ENCODE results near the gene ELK3.

The ELK3 gene

DNA sequence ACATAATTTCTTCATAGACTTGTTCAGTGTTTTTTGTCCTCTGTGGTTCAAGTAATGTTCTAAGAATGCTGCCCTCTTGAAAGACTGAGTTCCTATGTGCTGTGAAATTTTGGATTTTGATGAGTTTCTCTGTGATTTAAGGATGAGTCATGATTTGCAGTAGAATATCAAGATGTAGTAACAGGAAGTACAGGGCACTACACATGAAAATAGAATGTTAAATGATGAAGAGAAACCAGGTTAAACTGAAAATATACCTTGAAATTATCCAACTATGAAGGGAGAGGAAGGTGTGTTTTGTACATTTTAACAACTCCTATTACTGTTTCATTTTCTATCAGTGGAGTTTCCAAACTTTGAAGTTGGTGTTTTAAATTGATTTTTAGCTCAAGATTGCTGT is 4.8 kb downstream of the ELK3 start:
- in situ Hi-C loops (cut with MboI; ENCODE audit: low pct_unique_long_range_greater_than_20kb, low sequenced_read_pairs, unreplicated experiment): no loop called here
- TF ChIP-seq, protein P1, sequence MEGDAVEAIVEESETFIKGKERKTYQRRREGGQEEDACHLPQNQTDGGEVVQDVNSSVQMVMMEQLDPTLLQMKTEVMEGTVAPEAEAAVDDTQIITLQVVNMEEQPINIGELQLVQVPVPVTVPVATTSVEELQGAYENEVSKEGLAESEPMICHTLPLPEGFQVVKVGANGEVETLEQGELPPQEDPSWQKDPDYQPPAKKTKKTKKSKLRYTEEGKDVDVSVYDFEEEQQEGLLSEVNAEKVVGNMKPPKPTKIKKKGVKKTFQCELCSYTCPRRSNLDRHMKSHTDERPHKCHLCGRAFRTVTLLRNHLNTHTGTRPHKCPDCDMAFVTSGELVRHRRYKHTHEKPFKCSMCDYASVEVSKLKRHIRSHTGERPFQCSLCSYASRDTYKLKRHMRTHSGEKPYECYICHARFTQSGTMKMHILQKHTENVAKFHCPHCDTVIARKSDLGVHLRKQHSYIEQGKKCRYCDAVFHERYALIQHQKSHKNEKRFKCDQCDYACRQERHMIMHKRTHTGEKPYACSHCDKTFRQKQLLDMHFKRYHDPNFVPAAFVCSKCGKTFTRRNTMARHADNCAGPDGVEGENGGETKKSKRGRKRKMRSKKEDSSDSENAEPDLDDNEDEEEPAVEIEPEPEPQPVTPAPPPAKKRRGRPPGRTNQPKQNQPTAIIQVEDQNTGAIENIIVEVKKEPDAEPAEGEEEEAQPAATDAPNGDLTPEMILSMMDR (IDR thresholded peaks at IDR 0.05; ENCODE audit: extremely low read depth, insufficient read depth, missing control alignments): no peak
- DNase-seq (ENCODE audit: low spot score): no peak

DNA sequence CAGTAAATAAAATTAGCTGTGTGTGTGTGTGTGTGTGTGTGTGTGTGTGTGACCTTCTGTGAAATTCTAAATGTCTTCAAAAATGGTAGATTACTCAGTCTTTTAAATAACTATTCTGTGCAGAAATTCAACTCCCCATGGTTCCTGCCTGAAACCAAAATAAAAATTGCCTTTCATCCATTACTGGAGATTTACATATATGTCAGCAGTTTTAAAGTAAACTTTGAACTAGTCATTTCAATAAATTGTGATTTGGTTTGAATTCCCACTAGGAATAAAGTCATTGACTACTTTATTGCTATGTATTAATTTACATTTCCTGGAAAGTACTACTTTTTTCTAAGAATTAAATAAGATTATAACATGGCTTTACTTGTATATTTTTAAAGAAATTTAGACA is 5.3 kb downstream of the ELK3 start:
- in situ Hi-C loops (cut with MboI; ENCODE audit: low pct_unique_long_range_greater_than_20kb, low sequenced_read_pairs, unreplicated experiment): no loop called here

DNA sequence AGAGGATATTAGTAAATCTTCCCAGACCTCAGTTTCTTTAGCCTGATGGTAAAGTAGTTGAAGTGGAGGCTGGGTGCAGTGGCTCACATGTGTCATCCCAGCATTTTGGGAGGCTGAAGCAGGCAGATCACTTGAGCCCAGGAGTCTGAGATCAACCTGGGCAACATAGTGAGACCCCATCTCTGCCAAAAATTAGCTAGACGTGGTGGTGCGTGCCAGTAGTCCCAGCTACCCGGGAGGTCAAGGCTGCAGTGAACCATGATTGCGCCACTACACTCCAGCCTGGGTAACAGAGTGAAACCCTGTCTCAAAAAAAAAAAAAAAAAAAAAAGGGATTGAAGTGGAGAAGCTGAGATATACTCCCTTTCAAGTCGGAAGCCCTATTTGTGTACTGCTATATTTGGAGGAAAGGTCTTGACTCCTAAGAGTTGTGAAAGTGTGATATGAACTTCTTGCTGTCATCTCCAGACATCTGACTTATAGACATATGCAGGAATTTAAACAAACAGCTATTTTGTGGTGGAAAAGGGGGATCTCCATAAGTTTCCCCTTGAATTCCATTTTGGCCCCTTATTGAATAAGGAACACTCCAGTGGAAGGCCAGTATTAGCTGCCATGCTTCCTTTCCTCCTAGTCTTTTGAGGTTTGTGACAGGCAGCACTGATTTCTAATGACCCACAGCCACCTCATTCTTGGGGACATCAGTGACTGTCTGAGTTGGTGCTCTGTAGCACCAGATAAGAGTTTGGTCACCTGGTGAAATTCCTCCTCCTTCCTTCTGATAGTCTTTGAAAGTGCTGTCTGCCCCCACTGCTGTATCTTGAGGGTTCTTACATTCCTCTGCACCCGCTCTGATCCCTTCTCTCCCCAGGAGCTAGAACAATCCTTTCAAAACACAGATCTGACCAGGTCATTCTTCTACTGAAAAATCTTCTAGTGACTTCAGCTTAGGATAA is 7.4 kb downstream of the ELK3 start:
- TF ChIP-seq, protein P1 (IDR thresholded peaks at IDR 0.05; ENCODE audit: extremely low read depth, insufficient read depth, missing control alignments): no peak
- no peak for DNase-seq (ENCODE audit: low spot score)
- in situ Hi-C loops (cut with MboI; ENCODE audit: low pct_unique_long_range_greater_than_20kb, low sequenced_read_pairs, unreplicated experiment): loop anchor here (25.0 kb wide), 1 partner anchor 289 kb away; no protein-coding TSS in a partner anchor

More for the DNA sequence above, 5.3 kb downstream of the ELK3 start:
- TF ChIP-seq, protein P1 (IDR thresholded peaks at IDR 0.05; ENCODE audit: extremely low read depth, insufficient read depth, missing control alignments): no peak
- no peak for DNase-seq (ENCODE audit: low spot score)

DNA sequence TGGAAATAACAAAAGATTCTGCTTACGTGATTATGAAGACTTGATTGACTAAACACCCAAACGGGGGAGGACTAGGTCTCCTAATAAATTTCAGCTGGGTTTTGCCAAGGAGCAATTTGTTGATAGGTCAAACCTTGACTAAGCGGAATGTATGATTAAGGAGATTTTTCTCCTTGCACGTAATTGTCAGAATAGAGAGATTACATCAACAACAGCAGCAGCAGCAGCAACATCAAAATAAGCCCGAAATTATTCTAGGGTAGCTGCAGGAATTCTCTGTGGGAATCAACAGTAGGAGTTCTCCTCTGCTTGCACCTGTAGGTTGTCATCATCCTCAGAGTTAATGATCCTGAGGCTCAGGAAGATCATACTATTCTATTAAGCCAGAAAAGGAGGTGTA is 10.2 kb downstream of the ELK3 start:
- TF ChIP-seq, protein P1 (IDR thresholded peaks at IDR 0.05; ENCODE audit: extremely low read depth, insufficient read depth, missing control alignments): no peak
- in situ Hi-C loops (cut with MboI; ENCODE audit: low pct_unique_long_range_greater_than_20kb, low sequenced_read_pairs, unreplicated experiment): loop anchor here (25.0 kb wide), 1 partner anchor 292 kb away; no protein-coding TSS in a partner anchor
- DNase-seq (ENCODE audit: low spot score): no peak

DNA sequence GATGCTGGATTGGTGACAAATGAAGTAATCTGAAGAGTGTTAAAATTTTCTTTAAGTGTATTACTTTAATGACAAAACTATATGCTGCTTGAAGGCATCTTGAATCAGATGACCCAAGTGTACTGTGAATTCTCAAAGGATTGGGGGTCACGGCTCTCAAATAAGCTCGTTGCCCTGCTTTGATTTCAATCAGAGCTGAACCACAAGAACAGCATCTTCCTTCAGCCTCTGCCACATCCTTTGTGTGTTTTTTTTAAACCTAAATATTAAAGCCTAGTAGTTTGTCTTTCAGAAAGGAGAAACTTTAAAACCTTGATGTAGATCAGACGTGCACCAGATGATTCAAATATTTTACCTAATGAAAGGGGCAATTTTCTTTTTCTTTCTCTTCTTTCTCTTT is 11.7 kb downstream of the ELK3 start:
- DNase-seq (ENCODE audit: low spot score): no peak
- in situ Hi-C loops (cut with MboI; ENCODE audit: low pct_unique_long_range_greater_than_20kb, low sequenced_read_pairs, unreplicated experiment): loop anchor here (25.0 kb wide), 1 partner anchor 294 kb away; no protein-coding TSS in a partner anchor
- TF ChIP-seq, protein P1 (IDR thresholded peaks at IDR 0.05; ENCODE audit: extremely low read depth, insufficient read depth, missing control alignments): no peak

DNA sequence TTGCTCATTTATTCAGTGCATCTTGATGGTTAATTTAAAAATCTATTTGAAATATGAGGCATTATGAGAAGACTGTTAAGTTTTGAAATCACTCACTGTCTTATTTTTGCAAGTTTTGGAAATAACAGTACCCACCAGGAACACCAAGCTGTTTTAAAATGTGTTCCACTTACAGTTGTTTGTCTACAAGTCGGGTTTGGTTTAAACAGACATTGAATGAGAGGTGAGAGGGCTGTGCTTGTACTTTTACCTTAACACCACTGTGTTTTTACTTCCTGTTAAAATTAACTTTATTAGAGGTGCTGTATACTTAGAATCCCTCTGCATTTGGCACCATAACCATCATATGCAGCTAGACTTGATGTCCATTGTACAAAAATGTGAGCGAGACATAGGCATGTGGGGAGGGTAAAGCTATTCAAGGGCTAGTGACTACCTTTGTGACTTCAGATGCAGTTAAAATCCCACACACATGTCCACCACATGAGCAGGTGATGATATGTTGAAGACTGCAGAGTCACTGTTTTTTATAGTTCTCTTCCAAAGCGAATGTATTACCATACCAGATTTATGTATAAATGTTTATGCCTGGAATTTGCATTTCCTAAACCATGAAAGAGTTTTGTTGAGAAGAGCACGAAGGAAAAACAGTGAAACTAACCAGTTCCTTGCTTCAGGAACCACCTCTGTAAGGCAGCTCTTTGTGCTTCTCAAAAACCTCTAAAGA is 12.9 kb downstream of the ELK3 start:
- in situ Hi-C loops (cut with MboI; ENCODE audit: low pct_unique_long_range_greater_than_20kb, low sequenced_read_pairs, unreplicated experiment): loop anchor here (25.0 kb wide), 1 partner anchor 295 kb away; no protein-coding TSS in a partner anchor
- TF ChIP-seq, protein P1 (IDR thresholded peaks at IDR 0.05; ENCODE audit: extremely low read depth, insufficient read depth, missing control alignments): no peak
- no peak for DNase-seq (ENCODE audit: low spot score)

All from GM13977 (cell line).